Measurements from ENCODE around the gene PELO.
A peak's percentile ranks its signal among the peaks of the same experiment; 100 is the strongest.

The PELO gene

DNA sequence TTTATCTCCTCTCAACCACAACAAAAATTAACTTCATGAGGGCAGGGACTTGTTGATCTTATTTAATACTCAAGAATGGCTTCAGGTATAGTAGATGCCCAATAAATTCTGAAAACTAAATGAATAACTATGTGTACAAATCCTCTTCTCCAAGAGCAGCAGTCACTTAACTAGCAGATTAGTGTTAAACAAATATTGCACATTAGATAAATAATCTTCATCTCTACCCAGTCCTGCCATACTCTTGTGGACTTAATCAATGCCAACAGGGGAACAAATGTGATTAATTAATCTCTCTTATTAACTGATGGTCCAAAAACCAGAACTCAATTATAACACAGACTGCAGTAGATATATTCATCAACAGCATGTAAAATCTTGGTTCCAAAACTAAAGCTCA lies 15.0 kb upstream of the PELO start:
- DNase-seq, result no peak

DNA sequence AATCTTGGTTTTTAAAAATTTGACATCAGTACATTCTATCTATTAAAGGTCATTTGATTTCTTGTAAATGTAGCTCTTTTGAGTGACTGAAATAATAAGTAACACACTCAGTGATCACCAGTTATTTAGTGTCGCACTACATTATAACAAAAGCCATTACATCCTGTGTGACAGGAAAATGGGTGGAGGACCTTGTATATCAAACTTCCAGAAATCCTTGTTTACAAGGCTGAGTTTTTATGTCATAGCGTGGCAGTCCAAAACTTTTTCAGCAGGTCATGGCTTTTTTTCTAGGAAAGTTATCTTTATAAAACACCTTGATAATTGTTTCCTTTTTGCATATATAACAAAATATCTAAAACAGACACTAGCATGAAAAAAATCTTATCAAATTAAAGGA lies 14.4 kb upstream of the PELO start:
- no peak for DNase-seq

DNA sequence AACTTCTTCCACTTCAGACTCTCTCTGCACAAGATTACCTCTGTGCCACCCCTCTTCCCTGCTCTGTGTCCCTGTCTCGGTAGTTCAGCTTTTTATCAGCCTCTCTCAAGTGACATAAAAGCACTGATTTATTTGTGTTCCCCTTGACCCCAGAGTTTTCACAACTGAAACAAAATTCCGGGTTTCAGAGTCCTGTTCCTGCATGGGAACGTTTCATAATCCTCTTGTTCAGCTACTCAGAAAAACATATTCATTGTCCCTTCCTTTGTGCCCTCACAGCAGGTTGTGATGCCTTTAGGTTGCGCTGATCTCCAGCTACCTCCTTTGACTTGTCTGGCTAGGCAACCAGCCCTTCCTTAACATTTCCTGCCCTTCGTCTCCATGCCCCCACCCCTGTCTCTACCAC lies 13.7 kb upstream of the PELO start:
- DNase-seq, result no peak

DNA sequence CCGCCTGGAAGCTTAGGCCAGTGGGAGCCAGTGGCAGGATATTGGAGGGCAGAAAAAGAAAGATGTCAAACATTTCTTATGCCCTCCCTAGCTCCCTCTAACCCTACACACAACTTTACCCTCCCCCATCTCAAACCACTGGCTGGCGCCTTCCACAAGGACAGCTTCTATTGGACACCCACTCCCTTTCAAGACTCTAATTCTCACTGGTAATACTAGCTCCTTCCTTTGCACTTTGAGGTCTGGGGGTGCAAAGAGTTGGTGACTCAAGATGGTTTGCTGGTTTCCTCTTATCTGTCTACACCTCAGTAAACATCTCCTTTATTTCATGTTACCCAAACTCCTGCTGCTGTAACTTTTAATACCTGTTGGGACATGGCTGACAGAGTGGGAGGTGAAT lies 11.6 kb upstream of the PELO start:
- peak; percentile 55 for DNase-seq

DNA sequence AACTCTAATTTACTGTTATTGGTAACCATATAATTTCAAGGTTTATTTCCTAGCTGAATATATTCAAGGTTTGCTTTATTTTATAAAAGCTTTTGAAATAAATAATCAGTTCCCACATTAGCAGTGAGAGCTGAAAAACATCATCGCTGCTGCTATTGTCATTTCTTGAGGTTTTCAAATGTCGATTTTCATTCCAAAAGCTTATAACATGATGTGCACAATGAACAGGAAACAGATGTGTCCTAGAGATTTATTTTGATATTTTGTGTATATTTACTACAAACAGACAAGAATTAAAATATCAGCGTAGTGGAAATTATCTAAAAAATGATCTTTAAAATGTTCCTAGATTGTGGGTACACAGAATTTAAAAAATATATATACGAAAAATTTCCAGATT lies 10.5 kb upstream of the PELO start:
- DNase-seq, result no peak

DNA sequence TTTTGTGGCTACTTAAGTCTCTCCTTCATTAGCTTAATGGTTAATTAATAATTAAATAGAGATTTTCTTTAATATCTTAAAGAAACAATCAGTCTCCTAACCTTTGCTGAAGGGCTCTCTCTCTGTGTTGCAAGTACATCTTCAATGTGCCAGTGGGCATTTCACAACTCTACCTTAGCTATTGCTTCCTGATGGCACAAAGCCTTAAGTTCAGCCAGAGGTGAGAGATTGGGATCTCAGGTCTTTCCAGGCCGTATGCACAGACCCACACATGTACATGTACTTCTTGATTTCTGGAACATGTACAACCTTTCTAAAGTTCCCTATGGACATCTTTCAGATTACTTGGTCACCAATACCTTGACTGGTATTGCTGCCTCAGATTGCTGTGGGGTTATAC lies 8.9 kb upstream of the PELO start:
- no peak for DNase-seq

DNA sequence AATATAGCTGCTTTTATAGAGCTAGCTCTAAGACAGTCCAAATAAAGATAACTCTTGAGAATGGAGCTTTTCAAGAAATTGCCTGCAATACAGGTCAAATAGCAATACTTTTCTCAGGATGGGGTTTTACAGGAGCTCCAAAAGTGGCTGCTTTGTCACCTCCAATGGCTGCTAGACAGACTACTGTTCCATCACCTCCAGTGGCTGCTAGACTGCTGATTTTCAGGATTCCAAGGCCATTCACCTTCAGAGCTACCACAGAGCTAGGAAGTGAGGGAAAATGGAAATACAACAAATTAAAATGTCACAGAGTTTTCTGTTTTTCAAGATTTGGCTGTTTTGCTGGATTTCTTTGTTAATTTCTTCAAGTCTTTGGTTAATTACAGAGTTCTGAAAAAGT lies 8.5 kb upstream of the PELO start:
- DNase-seq, result no peak

DNA sequence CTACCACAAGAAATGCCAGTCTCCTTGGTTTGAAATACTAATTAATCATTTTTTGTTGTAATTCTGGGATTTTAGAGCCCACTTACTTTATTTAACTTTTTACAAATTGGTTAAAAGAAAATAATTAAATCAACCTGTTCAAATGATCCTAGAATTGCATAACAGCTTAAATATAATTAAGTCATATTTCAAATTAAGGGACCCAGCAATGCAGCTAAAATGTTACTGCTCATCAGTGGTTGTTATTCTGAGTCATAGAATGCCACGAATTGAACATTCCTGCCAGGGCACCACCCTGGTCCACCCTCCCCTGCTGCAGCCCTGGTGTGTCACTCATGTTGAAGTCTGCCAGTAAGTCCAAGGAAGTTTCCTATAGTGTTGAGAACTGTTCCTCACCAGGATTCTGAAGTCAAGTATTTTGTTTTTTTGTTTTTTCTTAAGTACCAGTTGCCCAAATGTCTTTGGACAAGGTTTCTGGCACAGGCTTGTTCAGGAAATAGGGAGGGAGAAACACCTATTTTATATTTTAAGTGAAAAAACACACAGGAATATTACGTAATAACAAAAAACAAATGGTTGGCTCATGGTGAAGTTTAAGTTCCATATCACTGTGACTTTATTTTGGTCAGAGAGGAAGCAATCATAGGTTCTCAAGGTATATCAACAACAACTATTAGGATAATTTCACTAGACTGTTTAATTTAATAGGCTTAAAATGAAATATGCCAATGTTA lies 4.3 kb upstream of the PELO start:
- no peak for DNase-seq

DNA sequence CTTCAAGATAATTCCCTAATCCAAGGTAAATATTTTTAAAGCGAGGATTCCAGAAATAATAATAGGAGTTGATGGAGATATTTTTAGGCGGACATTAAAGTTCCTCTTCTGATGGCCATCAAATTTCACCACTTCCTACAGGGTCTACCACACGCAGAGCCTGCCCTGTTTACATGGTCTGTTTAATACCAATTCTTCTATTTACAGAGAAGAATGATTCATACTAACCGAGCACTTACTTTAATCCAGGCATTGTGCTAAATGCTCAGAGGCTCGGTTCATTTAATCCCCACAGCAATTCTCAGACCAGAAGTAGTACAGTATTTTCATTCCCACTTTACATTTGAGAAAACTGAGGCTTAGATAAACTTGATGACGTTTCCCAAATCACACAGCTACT lies 3.0 kb upstream of the PELO start:
- DNase-seq, result no peak

DNA sequence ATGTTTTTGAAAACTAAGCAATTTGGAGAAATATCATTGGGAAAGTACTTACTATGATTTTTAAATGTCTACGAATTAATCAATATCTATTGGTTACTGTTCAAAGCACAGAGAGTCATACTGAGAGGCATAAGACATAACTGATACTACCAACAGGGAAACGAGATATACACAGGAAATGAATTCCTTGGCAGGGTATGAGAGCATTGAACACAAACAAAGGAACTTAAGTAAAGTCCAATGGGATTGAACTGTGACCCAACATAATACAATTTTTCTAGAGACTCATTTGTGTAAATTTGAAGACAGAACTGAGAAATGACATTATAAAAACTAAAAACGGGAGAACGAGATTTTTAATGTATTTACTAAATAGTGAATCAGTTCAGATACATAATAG lies 1.3 kb upstream of the PELO start:
- DNase-seq, result no peak

DNA sequence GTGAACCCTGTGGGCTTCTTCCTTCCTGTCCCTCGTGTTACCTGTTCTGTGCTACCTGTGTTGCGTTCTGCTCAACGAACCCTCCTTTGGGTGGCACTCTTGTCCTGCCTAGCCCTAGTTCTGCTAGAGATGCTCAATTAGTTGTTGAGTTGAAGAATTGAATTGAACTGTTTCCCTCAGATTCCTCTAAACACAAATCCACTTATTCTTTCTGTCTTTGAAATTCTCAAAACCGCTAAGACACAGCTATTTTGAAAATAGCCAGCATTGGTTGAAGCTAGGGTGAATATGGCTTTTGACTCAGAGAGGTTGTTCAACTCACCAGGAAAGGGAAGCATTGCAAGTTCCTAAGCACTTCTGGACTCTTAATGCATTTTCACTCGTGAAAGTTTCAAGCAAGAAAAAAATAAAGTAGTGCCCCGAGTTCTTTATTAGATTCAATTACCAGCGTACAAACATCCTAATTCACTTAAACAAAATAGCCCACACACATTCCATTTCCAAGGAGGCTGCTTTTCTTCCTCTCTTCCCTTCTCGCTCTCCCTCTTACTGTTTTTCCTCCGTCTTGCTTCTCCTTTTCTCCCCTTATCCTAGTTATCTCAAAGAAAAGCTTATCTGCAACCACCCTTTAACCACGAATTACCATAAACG lies 642 bp upstream of the PELO start:
- DNase-seq, result peak; percentile 28

DNA sequence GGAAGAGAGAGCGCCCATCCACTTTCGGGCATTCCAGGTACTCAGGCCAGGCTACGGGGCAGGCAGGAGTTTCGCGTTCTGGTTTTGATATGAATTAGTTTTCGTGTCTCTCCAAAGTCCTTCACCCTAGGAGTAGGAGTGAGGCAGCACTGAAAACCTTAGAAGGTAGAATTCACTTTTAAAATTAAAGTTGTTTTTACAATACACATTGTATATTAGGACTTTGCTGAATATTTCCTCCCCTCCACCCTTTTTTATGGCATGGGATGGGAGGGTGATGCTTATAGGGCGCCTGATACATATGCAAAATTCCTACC lies 747 bp downstream of the PELO start:
- no peak for DNase-seq

DNA sequence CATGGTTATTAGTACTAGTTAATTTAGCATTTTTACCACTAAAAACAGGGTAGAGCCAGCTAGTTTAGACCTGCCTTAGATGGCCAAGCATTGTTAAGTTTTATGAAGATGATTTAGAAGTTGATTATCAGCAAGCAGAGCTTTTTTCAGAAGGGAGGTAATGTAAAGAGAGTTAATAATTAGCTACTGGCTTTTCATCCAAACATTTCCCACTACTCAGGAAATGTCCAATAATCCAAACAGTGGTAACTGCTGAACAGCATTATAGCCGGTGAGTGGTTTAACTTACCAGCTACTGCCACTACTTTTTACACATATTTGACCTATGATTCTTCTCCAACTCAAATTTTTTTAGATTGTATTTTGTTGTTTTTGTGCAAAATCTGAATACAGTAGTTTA lies 1.7 kb downstream of the PELO start:
- no peak for DNase-seq

DNA sequence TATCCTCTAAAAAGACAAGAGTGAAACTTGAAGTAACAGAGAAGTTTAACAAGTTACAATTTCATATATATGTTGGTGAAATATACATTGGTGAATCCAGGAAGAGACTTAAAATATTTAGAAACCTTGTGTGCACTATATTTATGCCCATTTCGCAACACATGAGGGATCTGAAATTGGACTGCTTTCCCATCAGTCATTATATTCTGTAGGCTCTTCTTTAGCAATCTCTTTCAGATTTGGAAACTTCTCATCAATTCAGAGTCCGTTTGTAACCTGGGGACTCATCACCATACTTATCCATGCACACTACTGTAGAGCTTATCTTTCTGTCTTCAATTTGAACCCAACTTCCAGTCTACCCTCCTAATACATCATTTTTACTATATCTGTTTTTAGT lies 2.1 kb downstream of the PELO start:
- DNase-seq, result no peak

DNA sequence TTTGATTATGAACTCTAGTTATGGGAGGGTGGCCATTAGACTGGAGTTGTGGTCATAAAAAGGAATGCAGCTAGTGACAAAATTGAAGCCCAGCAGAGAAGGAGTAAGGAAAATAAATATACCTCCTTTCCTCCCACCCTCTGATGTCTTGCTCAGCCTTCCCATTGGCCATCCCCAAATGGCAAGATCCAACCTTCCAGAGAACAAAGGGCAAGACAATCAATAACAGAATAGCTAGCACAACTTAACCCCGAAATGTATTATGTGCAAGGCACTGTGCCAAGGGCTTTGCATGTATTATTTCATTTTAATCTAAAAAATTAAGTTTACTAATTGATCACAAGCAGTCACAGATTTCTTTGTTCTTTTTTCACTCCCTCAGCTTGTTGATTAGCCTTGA lies 3.6 kb downstream of the PELO start:
- DNase-seq, result no peak

DNA sequence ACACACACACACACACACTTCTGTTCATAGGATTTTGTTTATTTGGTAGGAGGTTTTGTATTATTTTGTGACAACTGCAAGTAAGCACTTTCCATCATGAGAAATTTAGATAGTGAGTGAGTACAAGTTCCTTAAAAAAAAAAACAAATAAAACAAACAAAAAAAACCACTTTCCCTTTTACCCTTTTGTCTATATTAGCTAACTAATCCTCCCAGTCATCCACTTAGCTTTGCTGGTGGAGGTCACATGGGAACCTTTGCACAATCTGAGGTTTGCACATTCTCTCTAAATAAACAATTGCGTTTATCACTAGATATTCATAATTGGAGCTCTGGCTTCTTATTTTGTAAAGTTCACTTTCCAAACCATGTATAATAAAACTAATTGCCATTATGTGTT lies 6.8 kb downstream of the PELO start:
- DNase-seq, result no peak

DNA sequence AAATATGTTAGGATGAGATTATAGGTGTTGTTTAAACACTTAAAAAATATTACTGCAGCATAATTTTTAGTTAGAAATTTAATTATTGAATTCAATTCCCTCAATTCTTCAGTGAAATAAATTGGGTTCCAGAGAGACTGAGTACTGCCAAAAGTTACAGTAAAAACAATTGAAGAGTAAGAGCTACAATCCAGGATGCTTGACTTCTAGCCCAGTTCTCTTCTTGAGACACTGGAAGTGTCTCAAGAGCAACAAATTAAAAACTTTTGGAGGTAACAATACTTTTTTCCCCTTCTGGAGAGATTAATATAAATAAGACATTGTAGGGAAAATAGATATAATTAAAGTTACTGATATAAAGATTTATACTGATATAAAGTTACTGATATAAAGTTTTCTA lies 8.3 kb downstream of the PELO start:
- no peak for DNase-seq

DNA sequence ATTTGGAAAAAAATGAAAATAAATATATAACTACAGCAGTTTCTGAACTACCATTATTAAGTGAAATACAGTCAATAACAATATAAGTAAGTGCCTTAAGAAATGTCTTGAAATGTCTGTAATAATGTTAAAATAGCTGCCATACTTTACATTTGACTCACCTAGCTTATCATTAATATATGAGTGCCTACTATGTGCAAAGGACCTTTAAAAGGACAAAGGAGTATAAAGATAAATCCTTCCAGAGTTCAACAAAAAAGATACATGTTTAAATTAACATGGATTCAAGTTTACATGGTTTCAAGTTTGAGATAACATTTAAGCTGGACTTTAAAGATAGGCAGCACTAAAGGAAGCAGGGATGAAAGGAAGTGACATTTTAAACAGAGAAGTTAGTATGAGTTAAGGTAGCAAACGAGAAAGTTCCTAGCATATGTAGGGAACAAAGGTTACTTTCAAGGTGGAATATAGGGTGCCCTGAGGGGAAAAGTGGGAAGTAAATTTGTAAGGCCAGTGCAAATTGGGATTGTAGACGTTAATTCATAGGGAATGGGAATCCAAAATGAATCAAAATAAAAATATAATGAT lies 8.9 kb downstream of the PELO start:
- DNase-seq, result no peak

DNA sequence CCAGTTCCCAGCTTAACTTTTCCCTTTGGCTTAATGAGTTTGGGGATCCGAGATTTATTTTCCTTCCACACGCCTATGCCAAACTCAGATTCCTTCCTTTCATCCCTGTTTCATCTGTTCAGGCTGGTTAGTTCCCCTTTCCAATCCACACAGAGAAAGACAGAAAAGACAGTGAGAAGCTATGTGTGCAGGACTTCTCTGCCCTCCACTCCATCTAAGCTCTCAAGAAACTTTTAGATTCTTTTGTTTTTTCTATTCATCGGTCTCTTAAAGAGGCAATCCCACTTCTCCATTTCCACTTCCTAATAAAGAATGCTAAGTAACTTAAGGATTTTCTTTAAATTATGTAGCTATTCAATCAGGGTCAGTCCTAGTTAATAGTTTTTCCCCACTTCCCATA lies 11.2 kb downstream of the PELO start:
- DNase-seq, result no peak

DNA sequence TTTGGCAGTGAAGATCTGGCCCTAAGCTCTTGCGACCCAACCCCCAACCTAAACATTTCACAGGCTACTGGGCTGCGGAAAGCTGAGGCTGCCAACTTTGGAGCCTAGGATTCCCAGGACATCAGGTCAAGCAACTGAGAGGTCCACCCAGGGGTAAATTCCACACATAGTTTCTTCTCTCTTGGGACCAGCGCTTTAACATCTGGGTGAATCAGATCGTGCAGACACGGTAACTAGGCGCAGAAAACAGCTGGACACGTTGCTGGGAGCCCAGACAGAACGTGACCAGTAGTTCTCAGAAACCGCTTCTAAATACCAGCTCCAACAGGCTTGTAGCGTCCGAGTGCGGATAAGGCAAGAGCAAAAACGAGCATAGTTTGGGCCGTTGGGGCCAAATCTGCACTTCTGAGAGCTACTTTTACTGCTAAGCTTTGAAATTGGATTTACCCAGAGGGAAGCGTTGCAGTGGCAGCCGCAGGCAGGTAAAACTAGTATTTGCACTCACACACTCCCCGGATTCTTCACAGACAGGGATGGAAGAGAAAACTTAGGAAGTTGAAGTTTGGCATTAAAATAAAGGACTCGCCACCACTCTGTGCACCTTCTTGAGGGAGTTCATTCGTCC lies 11.8 kb downstream of the PELO start:
- no peak for DNase-seq

DNA sequence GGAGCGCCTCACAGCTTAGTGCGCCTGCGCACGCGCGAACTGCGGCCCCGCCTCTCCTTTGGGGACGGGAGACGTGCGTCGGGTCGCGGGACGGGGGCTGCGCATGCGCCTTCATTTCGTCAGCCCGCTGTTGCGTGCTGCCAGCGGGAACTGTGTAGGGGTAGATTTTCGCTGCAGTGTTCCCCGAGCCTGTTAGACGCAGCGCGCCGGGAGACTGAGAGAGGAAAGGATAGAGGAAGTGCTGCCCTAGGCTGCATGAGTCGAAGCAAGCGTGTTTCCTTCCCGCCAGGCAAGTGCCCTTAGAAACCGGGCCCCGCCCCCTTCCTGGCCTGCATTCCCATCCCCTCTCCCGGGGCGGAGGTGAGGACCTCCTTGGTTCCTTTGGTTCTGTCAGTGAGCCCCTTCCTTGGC lies 12.3 kb downstream of the PELO start:
- DNase-seq, result peak; percentile 95

DNA sequence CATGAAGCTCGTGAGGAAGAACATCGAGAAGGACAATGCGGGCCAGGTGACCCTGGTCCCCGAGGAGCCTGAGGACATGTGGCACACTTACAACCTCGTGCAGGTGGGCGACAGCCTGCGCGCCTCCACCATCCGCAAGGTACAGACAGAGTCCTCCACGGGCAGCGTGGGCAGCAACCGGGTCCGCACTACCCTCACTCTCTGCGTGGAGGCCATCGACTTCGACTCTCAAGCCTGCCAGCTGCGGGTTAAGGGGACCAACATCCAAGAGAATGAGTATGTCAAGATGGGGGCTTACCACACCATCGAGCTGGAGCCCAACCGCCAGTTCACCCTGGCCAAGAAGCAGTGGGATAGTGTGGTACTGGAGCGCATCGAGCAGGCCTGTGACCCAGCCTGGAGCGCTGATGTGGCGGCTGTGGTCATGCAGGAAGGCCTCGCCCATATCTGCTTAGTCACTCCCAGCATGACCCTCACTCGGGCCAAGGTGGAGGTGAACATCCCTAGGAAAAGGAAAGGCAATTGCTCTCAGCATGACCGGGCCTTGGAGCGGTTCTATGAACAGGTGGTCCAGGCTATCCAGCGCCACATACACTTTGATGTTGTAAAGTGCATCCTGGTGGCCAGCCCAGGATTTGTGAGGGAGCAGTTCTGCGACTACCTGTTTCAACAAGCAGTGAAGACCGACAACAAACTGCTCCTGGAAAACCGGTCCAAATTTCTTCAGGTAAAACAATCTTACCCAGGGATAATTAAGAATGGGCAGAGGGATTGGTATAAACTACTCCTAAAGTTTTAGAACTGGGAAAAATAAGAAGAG lies 12.9 kb downstream of the PELO start:
- DNase-seq, result peak; percentile 33

DNA sequence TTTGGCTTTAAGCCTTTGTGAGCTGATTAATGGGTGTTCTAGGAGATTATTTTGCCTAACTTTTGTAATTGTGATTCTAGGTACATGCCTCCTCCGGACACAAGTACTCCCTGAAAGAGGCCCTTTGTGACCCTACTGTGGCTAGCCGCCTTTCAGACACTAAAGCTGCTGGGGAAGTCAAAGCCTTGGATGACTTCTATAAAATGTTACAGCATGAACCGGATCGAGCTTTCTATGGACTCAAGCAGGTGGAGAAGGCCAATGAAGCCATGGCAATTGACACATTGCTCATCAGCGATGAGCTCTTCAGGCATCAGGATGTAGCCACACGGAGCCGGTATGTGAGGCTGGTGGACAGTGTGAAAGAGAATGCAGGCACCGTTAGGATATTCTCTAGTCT lies 13.6 kb downstream of the PELO start:
- DNase-seq, result no peak
